HPDE6-E6E7 (cell line): ENCODE data around the gene EIF2S2.

ENCODE experiments used
- DNase-seq: peaks from one replicate; pipeline ENCODE4 v3.0.0; 2011; ENCODE audit warnings: missing footprints; ENCODE audit errors: extremely low spot score

The EIF2S2 gene

GRCh38 chr20:34089655-34090345, 22.2 kb downstream of the EIF2S2 start:
- no peak for DNase-seq

DNA sequence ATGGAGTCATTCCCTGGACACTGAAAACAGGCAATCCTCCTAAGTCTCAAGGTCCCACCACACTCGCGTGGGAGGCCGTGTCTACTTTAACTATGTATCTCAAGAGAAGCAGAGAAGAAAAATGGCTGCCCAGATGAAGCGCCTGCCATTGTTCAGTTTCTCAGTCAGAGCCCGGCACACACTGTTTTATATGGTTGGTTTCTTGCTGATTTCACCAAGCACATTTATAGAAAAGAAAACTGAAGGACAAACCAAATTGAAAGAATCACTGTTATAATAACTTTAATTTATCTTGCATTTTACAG, 22.9 kb downstream of the EIF2S2 start:
- DNase-seq = no peak

- DNase-seq = no peak
These were observed 23.5 kb downstream of the EIF2S2 start for GRCh38 chr20:34088305-34089174.

- DNase-seq = no peak
These were observed 26.5 kb downstream of the EIF2S2 start for GRCh38 chr20:34085544-34086040.

GRCh38 chr20:34084227-34084923, 27.7 kb downstream of the EIF2S2 start:
- no peak for DNase-seq

DNA sequence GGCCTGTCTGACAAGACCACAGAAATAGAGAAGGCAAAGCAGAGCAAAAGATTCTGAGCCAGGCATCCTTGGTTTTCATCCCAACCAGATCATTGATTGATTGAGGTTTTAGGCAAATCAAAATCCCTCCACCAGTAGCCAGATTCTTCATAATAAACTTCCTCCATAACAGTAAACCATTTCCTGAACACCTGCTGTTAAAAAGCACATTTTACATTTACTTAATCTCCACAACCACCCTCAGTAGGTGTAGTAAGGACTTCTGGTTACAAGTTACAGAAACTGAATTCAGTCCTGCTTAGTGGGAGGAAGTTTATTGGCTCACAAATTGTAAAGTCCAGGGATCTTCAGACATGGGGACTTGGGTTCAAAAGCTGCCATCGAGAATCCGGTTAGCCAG, 28.3 kb downstream of the EIF2S2 start:
- no peak for DNase-seq

- peak; percentile 97 for DNase-seq
These were observed 28.9 kb downstream of the EIF2S2 start for GRCh38 chr20:34083137-34083536.

DNA sequence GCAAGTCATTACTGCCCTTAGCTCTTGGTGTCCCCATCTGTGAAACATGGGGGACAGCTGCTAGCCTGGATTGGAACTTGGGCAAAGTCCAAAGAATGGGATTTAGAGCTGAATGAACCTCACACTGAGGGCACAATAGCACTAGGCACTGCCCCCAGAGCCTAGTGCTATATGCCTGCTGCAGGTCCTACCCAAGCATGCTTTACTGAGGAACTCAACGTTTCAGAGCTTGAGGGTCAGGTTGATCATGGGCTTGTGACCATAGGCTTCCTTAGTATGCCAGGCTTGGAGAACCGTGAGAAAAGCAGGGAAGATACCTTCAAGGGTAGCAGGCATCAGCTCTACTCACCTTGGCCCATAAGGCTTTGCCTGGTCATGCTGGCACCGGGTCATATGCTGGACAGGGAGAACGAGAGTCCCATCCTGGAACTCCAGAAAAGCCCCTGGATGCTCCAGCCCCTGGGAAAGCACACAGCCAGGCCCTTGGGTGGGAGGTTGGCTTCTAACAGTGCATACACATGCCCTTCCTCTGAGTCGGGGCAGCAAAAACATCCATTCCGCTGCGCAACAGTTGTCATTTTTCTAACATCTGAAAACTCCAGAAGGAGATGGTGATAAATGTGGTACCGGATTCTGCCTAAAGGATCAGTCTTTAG, 29.7 kb downstream of the EIF2S2 start:
- DNase-seq = no peak

- DNase-seq = no peak
These were observed 32.2 kb downstream of the EIF2S2 start for GRCh38 chr20:34079818-34080217.

DNA sequence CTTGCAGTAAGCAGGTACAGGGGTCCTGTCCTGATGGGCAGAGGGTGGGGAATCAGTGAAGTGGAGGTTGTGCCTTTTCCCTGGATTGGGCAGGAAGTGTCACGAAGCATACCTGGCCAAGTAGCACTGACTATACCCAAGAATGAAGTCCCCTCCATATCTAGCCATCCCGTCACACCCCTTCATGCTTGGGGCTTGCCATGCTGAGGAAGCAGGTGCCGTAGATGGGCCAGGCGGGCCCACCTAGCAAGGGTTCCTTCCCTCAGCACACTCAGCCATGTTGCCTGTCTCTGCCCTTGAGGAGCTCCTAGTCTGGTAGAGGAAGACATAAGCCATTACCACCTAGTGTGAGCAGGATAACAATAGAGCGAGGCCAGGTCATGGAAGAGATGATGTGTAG, 33.5 kb downstream of the EIF2S2 start:
- DNase-seq = no peak

DNA sequence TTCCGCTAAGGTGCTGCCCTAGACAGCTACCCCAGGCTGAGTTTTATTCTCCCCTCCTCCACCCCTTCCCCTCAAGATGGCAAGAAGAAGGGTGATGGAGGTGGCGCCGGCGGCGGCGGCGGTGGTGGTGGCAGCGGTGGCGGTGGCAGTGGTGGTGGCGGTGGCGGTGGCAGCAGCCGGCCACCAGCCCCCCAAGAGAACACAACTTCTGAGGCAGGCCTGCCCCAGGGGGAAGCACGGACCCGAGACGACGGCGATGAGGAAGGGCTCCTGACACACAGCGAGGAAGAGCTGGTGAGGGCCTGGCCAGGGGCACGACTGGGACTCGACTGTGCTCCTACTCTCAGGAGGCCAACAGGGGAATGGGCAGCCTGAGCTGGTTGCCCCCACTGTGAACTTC, 35.1 kb downstream of the EIF2S2 start:
- no peak for DNase-seq

DNA sequence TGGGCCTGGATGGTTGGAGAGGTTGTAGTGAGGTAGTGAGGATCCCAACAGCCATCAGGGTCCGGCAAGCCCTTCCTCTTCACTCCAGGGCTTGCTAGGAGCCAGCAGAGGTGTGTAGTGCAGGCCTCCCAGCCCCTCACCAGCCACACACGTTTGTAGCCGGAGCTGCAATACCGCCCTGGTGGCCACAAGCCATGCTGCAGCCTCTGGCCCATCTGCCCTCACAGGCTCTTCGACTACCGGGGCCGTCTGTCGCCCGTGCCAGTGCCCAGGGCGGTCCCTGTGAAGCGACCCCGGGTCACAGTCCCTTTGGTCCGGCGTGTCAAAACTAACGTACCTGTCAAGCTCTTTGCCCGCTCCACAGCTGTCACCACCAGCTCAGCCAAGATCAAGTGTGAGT, 36.4 kb downstream of the EIF2S2 start:
- DNase-seq = no peak

- no peak for DNase-seq
These were observed 37.8 kb downstream of the EIF2S2 start for GRCh38 chr20:34074101-34074760.

DNA sequence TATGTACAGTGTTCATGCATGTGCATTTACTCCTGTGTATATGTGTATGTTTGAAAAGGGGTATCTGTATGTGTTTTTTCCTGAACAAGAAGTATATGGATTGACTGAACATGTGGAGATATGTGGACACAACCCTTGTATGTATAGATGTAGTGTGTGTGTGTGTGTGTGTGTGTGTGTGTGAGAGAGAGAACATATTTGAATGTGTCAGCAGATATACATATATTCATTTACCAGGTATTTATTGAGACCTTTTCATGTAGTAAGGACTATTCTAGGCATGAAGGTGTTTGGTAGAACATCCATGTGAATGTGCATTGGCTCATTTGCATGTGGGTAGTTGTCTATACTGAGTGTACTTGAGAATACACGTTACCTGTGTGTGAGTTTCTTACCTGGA, 39.3 kb downstream of the EIF2S2 start:
- DNase-seq = no peak

GRCh38 chr20:34072076-34072475, 40.0 kb downstream of the EIF2S2 start:
- DNase-seq = no peak

DNA sequence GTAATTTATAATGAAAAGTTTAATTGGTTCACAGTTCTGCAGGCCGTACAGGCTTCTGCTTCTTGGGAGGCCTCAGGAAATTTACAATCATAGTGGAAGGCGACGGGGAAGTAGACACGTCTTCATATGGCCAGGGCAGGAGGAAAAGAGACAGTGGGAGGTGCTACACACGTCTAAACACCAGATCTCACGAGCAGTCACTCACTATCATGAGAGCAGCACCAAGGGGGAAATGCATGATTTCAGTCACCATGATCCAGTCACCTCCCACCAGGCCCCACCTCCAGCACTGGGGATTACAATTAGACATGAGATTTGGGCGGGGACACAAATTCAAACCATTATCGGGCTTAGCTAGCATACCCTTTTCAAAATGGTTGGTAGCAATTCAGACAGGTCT, 41.2 kb downstream of the EIF2S2 start:
- no peak for DNase-seq

GRCh38 chr20:34070079-34070439, 42.0 kb downstream of the EIF2S2 start:
- DNase-seq = no peak

DNA sequence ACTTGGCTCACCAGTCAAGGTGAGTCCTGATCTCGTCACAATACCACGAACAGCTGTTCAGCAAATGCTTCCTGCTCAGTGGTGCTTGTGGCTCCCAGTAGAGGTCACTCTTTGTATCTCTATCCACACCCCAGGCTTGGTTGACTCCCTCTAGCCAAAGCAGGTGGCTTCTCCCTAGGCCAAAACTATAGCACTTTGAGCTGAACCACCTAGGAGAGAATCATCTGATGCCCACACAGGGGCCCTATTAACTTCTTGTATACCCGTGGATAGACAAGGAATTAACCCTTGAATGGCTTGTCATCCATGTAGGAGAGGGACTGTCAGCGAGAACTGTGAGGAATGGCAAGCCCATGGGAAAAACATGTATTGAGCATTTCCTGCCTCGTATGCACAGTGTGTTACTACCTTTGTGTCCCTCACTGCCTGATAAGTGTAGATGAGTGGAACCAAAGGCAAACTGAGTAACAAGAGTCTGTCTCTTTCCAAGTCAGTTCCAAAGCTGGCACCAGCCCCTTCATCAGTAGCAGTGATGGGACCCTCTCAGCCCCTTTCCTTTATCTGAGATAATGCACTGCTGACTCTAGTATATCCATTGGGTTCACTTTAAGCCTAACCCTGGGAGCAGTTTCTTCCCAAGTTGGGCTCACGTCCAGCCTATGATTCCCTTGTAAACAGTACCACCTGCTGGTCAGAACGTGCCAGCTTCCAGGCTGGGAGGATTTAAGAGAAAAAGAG, 42.5 kb downstream of the EIF2S2 start:
- peak; percentile 91 for DNase-seq

GRCh38 chr20:34068001-34068400, 44.0 kb downstream of the EIF2S2 start:
- no peak for DNase-seq

GRCh38 chr20:34066476-34067090, 45.5 kb downstream of the EIF2S2 start:
- DNase-seq = no peak
